GM23338 (cell line): ENCODE data around the gene CRISPLD2. TPM values are rescaled to one million over a fixed set of nuclear protein-coding genes. Genes with fewer than 3 reads are reported as not detected.

ENCODE experiments used
- ATAC-seq: fragments of 200-7000 bp; cut with Tn5 transposase; 3 replicates; pipeline ENCODE4 v1.9.1; 2020
- DNase-seq: peaks from one replicate; pipeline ENCODE4 v3.0.0-alpha.2; 2015; ENCODE audit warnings: low spot score
- H2AFZ ChIP-seq: fragments of 200-600 bp; sonication (generic); 2 replicates; pipeline ENCODE4 v1.8.0; 2016; ENCODE audit warnings: antibody characterized with exemption, mild to moderate bottlenecking, moderate library complexity
- H3F3A ChIP-seq: fragments of 200-600 bp; sonication (generic); replicated peaks from 2 replicates; pipeline ENCODE4 v1.8.0; 2017; ENCODE audit warnings: antibody characterized with exemption, mixed run types, low read depth
- H3K27ac ChIP-seq: fragments of 200-600 bp; sonication (generic); 2 replicates; pipeline ENCODE4 v1.6.1; 2016; ENCODE audit warnings: low read depth
- H3K27me3 ChIP-seq: fragments of 200-600 bp; sonication (generic); 2 replicates; pipeline ENCODE4 v1.8.0; 2016; ENCODE audit warnings: mild to moderate bottlenecking, mixed run types, moderate library complexity; ENCODE audit not compliant: insufficient read depth
- H3K36me3 ChIP-seq: fragments of 200-600 bp; sonication (generic); 2 replicates; pipeline ENCODE4 v1.8.0; 2016; ENCODE audit warnings: mild to moderate bottlenecking; ENCODE audit not compliant: insufficient read depth
- H3K4me1 ChIP-seq: fragments of 200-600 bp; sonication (generic); 2 replicates; pipeline ENCODE4 v1.8.0; 2016; ENCODE audit warnings: mild to moderate bottlenecking, moderate library complexity; ENCODE audit not compliant: insufficient read depth
- H3K4me2 ChIP-seq: fragments of 200-600 bp; sonication (generic); 2 replicates; pipeline ENCODE4 v1.7.1; 2017; ENCODE audit warnings: mixed run types
- H3K4me3 ChIP-seq: fragments of 200-600 bp; sonication (generic); 2 replicates; pipeline ENCODE4 v1.6.1; 2016; ENCODE audit warnings: mixed run types
- H3K79me2 ChIP-seq: fragments of 200-600 bp; sonication (generic); replicated peaks from 2 replicates; pipeline ENCODE4 v1.8.0; 2017; ENCODE audit warnings: mild to moderate bottlenecking; ENCODE audit not compliant: insufficient read depth
- H3K9me2 ChIP-seq: fragments of 200-600 bp; sonication (generic); 2 replicates; pipeline ENCODE4 v1.8.0; 2017; ENCODE audit not compliant: insufficient read depth
- H4K20me1 ChIP-seq: fragments of 200-600 bp; sonication (generic); replicated peaks from 2 replicates; pipeline ENCODE4 v1.8.0; 2017; ENCODE audit warnings: mild to moderate bottlenecking; ENCODE audit not compliant: insufficient read depth
- H3K27ac Mint-ChIP-seq: 2 replicates; pipeline ENCODE4 v1.8.0; 2020; ENCODE audit warnings: inconsistent platforms, mild to moderate bottlenecking, moderate library complexity, mixed read lengths
- H3K27me3 Mint-ChIP-seq: 3 replicates; pipeline ENCODE4 v1.8.0; 2022; ENCODE audit warnings: low read depth, mild to moderate bottlenecking, moderate library complexity, mixed read lengths, inconsistent platforms; ENCODE audit not compliant: insufficient read depth, poor library complexity
- H3K36me3 Mint-ChIP-seq: 3 replicates; pipeline ENCODE4 v1.8.0; 2021; ENCODE audit warnings: low read depth, mild to moderate bottlenecking, inconsistent platforms, moderate library complexity, mixed read lengths
- H3K4me1 Mint-ChIP-seq: 3 replicates; pipeline ENCODE4 v1.8.0; 2020; ENCODE audit warnings: mild to moderate bottlenecking, inconsistent platforms, mixed read lengths
- H3K4me3 Mint-ChIP-seq: 3 replicates; pipeline ENCODE4 v1.8.0; 2021; ENCODE audit warnings: moderate library complexity, mild to moderate bottlenecking, inconsistent platforms, mixed read lengths
- H3K9me3 Mint-ChIP-seq: 3 replicates; pipeline ENCODE4 v1.8.0; 2020; ENCODE audit warnings: moderate library complexity, mild to moderate bottlenecking, inconsistent platforms, mixed read lengths
- CREB1 ChIP-seq: fragments of 250-450 bp; sonication (Bioruptor Pico); IDR thresholded peaks from 2 replicates; pipeline ENCODE4 v1.5.0; 2020; ENCODE audit warnings: low read depth, mild to moderate bottlenecking, moderate library complexity
- ETS1 ChIP-seq: IDR thresholded peaks from 2 replicates; pipeline ENCODE4 v1.6.1; 2016; ENCODE audit warnings: antibody characterized with exemption
- EZH2 ChIP-seq: fragments of 200-600 bp; sonication (generic); IDR thresholded peaks from one replicate; pipeline ENCODE4 v1.8.0; 2017; ENCODE audit warnings: antibody characterized with exemption, mild to moderate bottlenecking, low read depth; ENCODE audit not compliant: unreplicated experiment
- EZH2phosphoT487 ChIP-seq: fragments of 200-600 bp; sonication (generic); IDR thresholded peaks from one replicate; pipeline ENCODE4 v1.8.1; 2018; ENCODE audit warnings: antibody characterized with exemption; ENCODE audit not compliant: unreplicated experiment
- JUNB ChIP-seq: IDR thresholded peaks from one replicate; pipeline ENCODE4 v1.6.1; 2016; ENCODE audit warnings: antibody characterized with exemption; ENCODE audit not compliant: unreplicated experiment
- NANOG ChIP-seq: IDR thresholded peaks from 2 replicates; pipeline ENCODE4 v1.6.1; 2016; ENCODE audit warnings: antibody characterized with exemption, borderline replicate concordance
- POLR2AphosphoS5 ChIP-seq: IDR thresholded peaks from 2 replicates; pipeline ENCODE4 v1.6.1; 2016; ENCODE audit warnings: antibody characterized with exemption, low read depth
- STAT1 ChIP-seq: IDR thresholded peaks from one replicate; pipeline ENCODE4 v1.6.1; 2016; ENCODE audit warnings: antibody characterized with exemption; ENCODE audit not compliant: unreplicated experiment
- ZNF114 ChIP-seq: fragments of 250-450 bp; sonication (Bioruptor Pico); IDR thresholded peaks from 2 replicates; pipeline ENCODE4 v1.5.0; 2020; ENCODE audit warnings: mild to moderate bottlenecking, moderate library complexity
- ZNF331 ChIP-seq: fragments of 250-450 bp; sonication (Bioruptor Pico); IDR thresholded peaks from 2 replicates; pipeline ENCODE4 v1.5.0; 2020; ENCODE audit warnings: low read depth, mild to moderate bottlenecking, moderate library complexity
- ZNF462 ChIP-seq: fragments of 250-450 bp; sonication (Bioruptor Pico); IDR thresholded peaks from 2 replicates; pipeline ENCODE4 v1.5.0; 2020; ENCODE audit warnings: mild to moderate bottlenecking, moderate library complexity
- polyA plus RNA-seq: library from polyadenylated mRNA; unstranded; fragments of >200 nt; fragmentation: Nextera tagmentation; extraction: Ambion mirVana; gene quantifications from 2 replicates; pipeline ENCODE4 v1.2.1, GENCODE V29; 2016
- total RNA-seq: library from RNA; depleted of rRNA; stranded (reverse); fragments of >200 nt; shearing (Covaris generic); gene quantifications from 2 replicates; pipeline ENCODE4 v1.2.3, GENCODE V29; 2014
- TF ChIP-seq, protein P1 (sequence below): IDR thresholded peaks from one replicate; pipeline ENCODE4 v1.6.1; 2018; ENCODE audit warnings: antibody characterized with exemption; ENCODE audit not compliant: unreplicated experiment
- TF ChIP-seq, protein P2 (sequence below), 2 experiments: fragments of 200-600 bp in 1 of 2; sonication (generic) in 1 of 2; conservative IDR thresholded peaks; 2 replicates each; pipeline versions ENCODE4 v1.5.1 to v1.6.1; 2016 to 2017; ENCODE audit warnings: antibody characterized with exemption in 2 of 2, low read depth in 2 of 2, mild to moderate bottlenecking in 2 of 2, moderate library complexity in 1 of 2

Gene CRISPLD2
- total and polyA plus RNA-seq, 2 experiments from 2014 or later = 2.6 to 8.3 TPM

DNA sequence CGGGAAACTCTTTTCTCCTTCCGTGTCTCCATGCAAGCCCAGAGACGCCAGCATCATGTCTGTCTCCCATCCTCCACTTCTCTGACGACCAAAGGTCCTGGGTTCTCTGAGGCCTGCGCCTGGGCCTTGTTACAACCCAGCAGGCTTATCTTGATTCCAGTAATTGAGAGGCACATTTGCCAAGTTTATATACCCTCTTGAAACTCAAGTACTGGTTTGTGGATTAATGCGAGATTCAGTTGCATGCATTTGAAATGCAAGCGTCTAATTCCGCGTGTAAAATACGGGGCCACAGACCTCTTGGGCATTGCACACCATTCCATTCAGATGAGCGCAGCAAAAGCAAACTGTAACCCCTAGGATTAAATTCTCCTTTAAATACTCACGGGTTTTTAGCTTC is 28.7 kb upstream of the CRISPLD2 start:
- no peak overlapping the region for H3K4me3 Mint-ChIP-seq
- Histone ChIP-seq H3F3A (no peaks in the 10 kb centered on the region), H3K4me1 (no peaks in the 10 kb centered on the region), H3K36me3 (no peaks in the 10 kb centered on the region), H3K4me2 (no peak overlapping the region), H3K79me2 (no peaks in the 10 kb centered on the region), H3K27me3 (no peaks in the 10 kb centered on the region), H2AFZ (no peak overlapping the region), H3K4me3 (no peak overlapping the region), H3K27ac (no peak overlapping the region), H3K9me2 (no peaks in the 10 kb centered on the region), H4K20me1 (no peaks in the 10 kb centered on the region)
- ATAC-seq (no peak), DNase-seq (no peak)
- H3K9me3 Mint-ChIP-seq = no peaks in the 10 kb centered on the region
- peaks cover 4% of the 10 kb centered on the region; the same call in 2 of the 3 replicates for H3K4me1 Mint-ChIP-seq
- H3K27ac Mint-ChIP-seq = 0 out of 2 replicates have a peak overlapping the region, but pooled peaks have one; percentile 17
- no peaks in the 10 kb centered on the region for H3K36me3 Mint-ChIP-seq
- TF ChIP-seq EZH2 (no peak), EZH2phosphoT487 (no peak), JUNB (no peak), NANOG (no peak), ZNF114 (CRISPR knock-in tag) (no peak), POLR2AphosphoS5 (no peak), ZNF462 (no peak), ZNF331 (CRISPR knock-in tag) (no peak), ETS1 (no peak), STAT1 (no peak), CREB1 (no peak)
- TF ChIP-seq, protein P1, sequence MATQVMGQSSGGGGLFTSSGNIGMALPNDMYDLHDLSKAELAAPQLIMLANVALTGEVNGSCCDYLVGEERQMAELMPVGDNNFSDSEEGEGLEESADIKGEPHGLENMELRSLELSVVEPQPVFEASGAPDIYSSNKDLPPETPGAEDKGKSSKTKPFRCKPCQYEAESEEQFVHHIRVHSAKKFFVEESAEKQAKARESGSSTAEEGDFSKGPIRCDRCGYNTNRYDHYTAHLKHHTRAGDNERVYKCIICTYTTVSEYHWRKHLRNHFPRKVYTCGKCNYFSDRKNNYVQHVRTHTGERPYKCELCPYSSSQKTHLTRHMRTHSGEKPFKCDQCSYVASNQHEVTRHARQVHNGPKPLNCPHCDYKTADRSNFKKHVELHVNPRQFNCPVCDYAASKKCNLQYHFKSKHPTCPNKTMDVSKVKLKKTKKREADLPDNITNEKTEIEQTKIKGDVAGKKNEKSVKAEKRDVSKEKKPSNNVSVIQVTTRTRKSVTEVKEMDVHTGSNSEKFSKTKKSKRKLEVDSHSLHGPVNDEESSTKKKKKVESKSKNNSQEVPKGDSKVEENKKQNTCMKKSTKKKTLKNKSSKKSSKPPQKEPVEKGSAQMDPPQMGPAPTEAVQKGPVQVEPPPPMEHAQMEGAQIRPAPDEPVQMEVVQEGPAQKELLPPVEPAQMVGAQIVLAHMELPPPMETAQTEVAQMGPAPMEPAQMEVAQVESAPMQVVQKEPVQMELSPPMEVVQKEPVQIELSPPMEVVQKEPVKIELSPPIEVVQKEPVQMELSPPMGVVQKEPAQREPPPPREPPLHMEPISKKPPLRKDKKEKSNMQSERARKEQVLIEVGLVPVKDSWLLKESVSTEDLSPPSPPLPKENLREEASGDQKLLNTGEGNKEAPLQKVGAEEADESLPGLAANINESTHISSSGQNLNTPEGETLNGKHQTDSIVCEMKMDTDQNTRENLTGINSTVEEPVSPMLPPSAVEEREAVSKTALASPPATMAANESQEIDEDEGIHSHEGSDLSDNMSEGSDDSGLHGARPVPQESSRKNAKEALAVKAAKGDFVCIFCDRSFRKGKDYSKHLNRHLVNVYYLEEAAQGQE = no peak
- TF ChIP-seq, protein P2, sequence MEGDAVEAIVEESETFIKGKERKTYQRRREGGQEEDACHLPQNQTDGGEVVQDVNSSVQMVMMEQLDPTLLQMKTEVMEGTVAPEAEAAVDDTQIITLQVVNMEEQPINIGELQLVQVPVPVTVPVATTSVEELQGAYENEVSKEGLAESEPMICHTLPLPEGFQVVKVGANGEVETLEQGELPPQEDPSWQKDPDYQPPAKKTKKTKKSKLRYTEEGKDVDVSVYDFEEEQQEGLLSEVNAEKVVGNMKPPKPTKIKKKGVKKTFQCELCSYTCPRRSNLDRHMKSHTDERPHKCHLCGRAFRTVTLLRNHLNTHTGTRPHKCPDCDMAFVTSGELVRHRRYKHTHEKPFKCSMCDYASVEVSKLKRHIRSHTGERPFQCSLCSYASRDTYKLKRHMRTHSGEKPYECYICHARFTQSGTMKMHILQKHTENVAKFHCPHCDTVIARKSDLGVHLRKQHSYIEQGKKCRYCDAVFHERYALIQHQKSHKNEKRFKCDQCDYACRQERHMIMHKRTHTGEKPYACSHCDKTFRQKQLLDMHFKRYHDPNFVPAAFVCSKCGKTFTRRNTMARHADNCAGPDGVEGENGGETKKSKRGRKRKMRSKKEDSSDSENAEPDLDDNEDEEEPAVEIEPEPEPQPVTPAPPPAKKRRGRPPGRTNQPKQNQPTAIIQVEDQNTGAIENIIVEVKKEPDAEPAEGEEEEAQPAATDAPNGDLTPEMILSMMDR (conservative IDR thresholded peaks at IDR 0.05; ENCODE audit: low read depth in 2 of 2) = no peak
- peaks cover 5% of the 10 kb centered on the region for H3K27me3 Mint-ChIP-seq
